ENCODE results near the gene TPCN1.

Gene TPCN1

DNA sequence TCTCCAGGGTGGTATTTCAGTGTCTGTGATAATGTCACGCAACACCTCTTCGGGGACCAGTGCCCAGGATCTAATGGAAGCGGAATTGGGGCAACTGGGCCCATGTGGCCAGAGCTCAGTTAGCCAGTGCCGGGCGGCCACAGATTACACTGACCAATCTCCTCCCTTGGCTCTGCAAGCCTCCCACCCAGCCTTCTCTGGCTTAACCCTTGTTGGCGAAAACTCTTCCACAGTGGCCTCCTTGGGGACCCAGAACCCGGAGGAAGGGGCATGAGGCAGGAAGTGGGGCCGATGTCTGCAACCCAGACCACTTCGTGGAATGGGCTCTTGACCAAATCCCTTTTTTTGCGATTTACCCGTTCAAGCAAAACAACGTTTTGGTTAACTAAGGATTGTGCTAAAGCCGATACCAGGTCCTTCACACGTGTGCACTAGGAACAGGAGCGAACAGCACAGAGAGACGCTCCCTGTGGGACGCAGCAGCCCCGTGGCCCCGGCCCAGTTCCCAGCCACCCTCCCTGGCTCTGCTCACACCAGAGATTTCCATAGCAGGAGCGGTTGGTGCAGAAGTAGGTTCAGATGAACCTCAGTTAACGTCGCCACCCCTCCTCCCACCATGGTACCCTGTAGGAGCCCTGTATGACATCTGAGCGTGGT is 75.4 kb downstream of the TPCN1 start:
- H3K27me3 ChIP-seq (ENCODE audit: control insufficient read depth in 3 of 3, insufficient read depth in 3 of 3, low read depth in 1 of 3, low read length in 3 of 3): no peaks in the 10 kb centered on the region
- peak overlapping the region; percentile 73 for H3K18ac ChIP-seq (ENCODE audit: low read length)
- no peak overlapping the region for H3K27ac ChIP-seq (replicated peaks; ENCODE audit: low read length)
- H3K14ac ChIP-seq (ENCODE audit: low read length): peak overlapping the region; percentile 92
- H2AFZ ChIP-seq (ENCODE audit: low read length): no peak overlapping the region
- no peak overlapping the region for H3K9ac ChIP-seq (ENCODE audit: low read depth, low read length, poor library complexity)
- peaks cover 0 to 1% of the 10 kb centered on the region in 2 donors for H3K9me3 ChIP-seq (replicated peaks in 1 of 2; ENCODE audit: control insufficient read depth in 2 of 2, insufficient read depth in 1 of 2, low read depth in 1 of 2, low read length in 2 of 2)
- H2BK120ac ChIP-seq (ENCODE audit: low read depth, low read length): no peak overlapping the region
- no peak overlapping the region for H3K4me3 ChIP-seq (ENCODE audit: low read length in 2 of 2)
- no peak overlapping the region for H2BK15ac ChIP-seq (ENCODE audit: low read length)
- WGBS, 2 donors (ENCODE audit: extremely low coverage in 2 of 2, insufficient read length in 2 of 2, insufficient replicate concordance in 1 of 2): no CpG with 5 or more reads among the region's 23 CpGs
- H4K91ac ChIP-seq (ENCODE audit: low read depth, low read length, poor library complexity): no peak overlapping the region
- no peak for DNase-seq (ENCODE audit: low spot score)
- no peaks in the 10 kb centered on the region for H3K79me1 ChIP-seq (ENCODE audit: low read depth, low read length)
- peaks cover 0 to 10% of the 10 kb centered on the region in 2 donors for H3K4me1 ChIP-seq (ENCODE audit: control insufficient read depth in 2 of 2, insufficient read depth in 1 of 2, low read depth in 1 of 2, low read length in 2 of 2)
- no peak overlapping the region for H4K8ac ChIP-seq (ENCODE audit: low read depth, low read length)
- H2BK5ac ChIP-seq (ENCODE audit: low read length): no peak overlapping the region
- H2AK5ac ChIP-seq (ENCODE audit: low read depth, low read length): peak overlapping the region; percentile 64
- H3K23ac ChIP-seq (ENCODE audit: low read depth, low read length, poor library complexity): peak overlapping the region; percentile 82
- no peak overlapping the region for H2BK12ac ChIP-seq (ENCODE audit: low read length)
- peaks cover 0 to 5% of the 10 kb centered on the region in 2 donors for H3K36me3 ChIP-seq (replicated peaks in 1 of 2; ENCODE audit: control insufficient read depth in 2 of 2, insufficient read depth in 2 of 2, low read length in 2 of 2)
- no peak overlapping the region for H3K4ac ChIP-seq (ENCODE audit: low read length)
- H3K4me2 ChIP-seq (ENCODE audit: insufficient read depth, low read length, poor library complexity, severe bottlenecking): no peak overlapping the region

DNA sequence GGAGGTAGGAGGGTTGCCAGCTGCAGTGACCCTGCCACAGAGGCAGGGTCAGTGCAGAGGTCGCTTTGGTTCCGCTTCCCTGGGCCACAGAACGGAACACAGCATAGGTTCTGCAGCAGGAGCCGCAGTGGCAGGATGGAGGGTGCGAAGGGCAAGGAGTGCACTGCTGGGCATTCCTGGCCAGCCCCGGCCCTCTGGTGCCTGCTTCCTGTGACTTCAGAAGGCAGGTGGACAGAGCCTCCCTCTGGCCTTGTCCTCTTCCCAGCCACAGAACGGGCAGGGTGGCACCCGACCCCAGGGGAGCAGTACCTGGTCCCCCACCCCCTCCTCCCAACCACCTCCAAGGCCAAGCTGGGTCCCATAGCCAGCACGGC is 75.9 kb downstream of the TPCN1 start:
- Histone ChIP-seq H3K18ac (ENCODE audit: low read length) (peak overlapping the region; percentile 73), H2BK15ac (ENCODE audit: low read length) (no peak overlapping the region), H2BK5ac (ENCODE audit: low read length) (no peak overlapping the region), H2BK12ac (ENCODE audit: low read length) (no peak overlapping the region), H3K9ac (ENCODE audit: low read depth, low read length, poor library complexity) (no peak overlapping the region), H3K4me1 (ENCODE audit: control insufficient read depth in 2 of 2, insufficient read depth in 1 of 2, low read depth in 1 of 2, low read length in 2 of 2) (peaks cover 0 to 10% of the 10 kb centered on the region in 2 donors), H3K14ac (ENCODE audit: low read length) (peak overlapping the region; percentile 15), H4K8ac (ENCODE audit: low read depth, low read length) (no peak overlapping the region), H3K4me2 (ENCODE audit: insufficient read depth, low read length, poor library complexity, severe bottlenecking) (no peak overlapping the region), H3K27me3 (ENCODE audit: control insufficient read depth in 3 of 3, insufficient read depth in 3 of 3, low read depth in 1 of 3, low read length in 3 of 3) (no peaks in the 10 kb centered on the region), H3K79me1 (ENCODE audit: low read depth, low read length) (no peaks in the 10 kb centered on the region), H2BK120ac (ENCODE audit: low read depth, low read length) (no peak overlapping the region), H4K91ac (ENCODE audit: low read depth, low read length, poor library complexity) (no peak overlapping the region), H3K4ac (ENCODE audit: low read length) (no peak overlapping the region), H3K23ac (ENCODE audit: low read depth, low read length, poor library complexity) (peak overlapping the region; percentile 82), H3K4me3 (ENCODE audit: low read length in 2 of 2) (no peak overlapping the region), H2AK5ac (ENCODE audit: low read depth, low read length) (peak overlapping the region; percentile 64), H3K27ac (replicated peaks; ENCODE audit: low read length) (no peak overlapping the region), H2AFZ (ENCODE audit: low read length) (no peak overlapping the region), H3K9me3 (replicated peaks in 1 of 2; ENCODE audit: control insufficient read depth in 2 of 2, insufficient read depth in 1 of 2, low read depth in 1 of 2, low read length in 2 of 2) (peaks cover 0 to 1% of the 10 kb centered on the region in 2 donors), H3K36me3 (replicated peaks in 1 of 2; ENCODE audit: control insufficient read depth in 2 of 2, insufficient read depth in 2 of 2, low read length in 2 of 2) (peaks cover 0 to 5% of the 10 kb centered on the region in 2 donors)
- no peak for DNase-seq (ENCODE audit: low spot score)
- no CpG with 5 or more reads among the region's 9 CpGs for WGBS, 2 donors (ENCODE audit: extremely low coverage in 2 of 2, insufficient read length in 2 of 2, insufficient replicate concordance in 1 of 2)

DNA sequence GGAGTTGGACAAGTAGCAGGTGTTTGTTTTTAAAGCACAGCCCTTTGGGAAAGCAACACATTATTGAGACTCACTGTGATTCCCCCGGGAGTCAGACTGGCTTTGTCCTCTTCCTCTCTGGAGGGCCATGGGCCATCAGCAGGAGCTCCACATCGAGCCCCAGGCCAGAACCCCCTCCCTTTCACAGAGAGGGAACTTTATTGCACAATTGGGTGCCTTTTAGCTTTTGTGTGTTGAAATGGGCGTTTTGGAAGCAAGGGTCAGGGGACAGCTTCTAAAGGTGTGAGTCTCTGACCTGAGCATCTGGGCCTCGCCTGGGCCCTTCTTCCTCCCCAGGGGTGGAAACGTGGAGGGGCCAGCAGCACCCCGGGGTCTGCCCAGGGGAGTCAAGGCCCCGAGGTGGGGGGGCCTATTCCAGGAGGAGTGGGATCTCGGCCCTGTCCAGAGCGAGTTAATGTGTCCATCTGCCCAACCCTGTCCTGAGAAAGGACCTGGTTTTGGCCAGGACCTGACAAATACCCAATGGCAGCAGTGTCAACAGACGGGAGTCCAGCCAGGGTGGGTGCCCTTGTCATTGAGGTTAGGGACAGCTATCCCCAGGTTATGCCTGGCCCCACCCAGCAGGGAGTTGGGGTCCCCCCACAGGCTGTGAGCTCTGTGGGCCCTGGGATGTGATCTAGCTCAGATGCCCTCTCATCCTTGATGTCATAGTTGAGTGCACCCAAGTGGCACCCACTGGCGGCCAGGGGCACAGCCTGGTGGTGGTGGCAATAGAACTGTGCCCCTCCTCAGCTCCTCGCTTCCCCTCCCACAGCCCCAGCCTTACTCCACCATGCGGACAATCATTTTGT is 76.6 kb downstream of the TPCN1 start:
- Histone ChIP-seq H3K18ac (ENCODE audit: low read length) (no peak overlapping the region), H3K4me3 (ENCODE audit: low read length in 2 of 2) (no peak overlapping the region), H3K4me2 (ENCODE audit: insufficient read depth, low read length, poor library complexity, severe bottlenecking) (no peak overlapping the region), H3K27ac (replicated peaks; ENCODE audit: low read length) (no peak overlapping the region), H3K27me3 (ENCODE audit: control insufficient read depth in 3 of 3, insufficient read depth in 3 of 3, low read depth in 1 of 3, low read length in 3 of 3) (no peaks in the 10 kb centered on the region), H3K36me3 (replicated peaks in 1 of 2; ENCODE audit: control insufficient read depth in 2 of 2, insufficient read depth in 2 of 2, low read length in 2 of 2) (peaks cover 0 to 5% of the 10 kb centered on the region in 2 donors), H3K4ac (ENCODE audit: low read length) (no peak overlapping the region), H3K79me1 (ENCODE audit: low read depth, low read length) (no peaks in the 10 kb centered on the region), H3K23ac (ENCODE audit: low read depth, low read length, poor library complexity) (no peak overlapping the region), H3K4me1 (ENCODE audit: control insufficient read depth in 2 of 2, insufficient read depth in 1 of 2, low read depth in 1 of 2, low read length in 2 of 2) (peaks cover 3 to 14% of the 10 kb centered on the region in 2 donors), H4K8ac (ENCODE audit: low read depth, low read length) (no peak overlapping the region), H2BK12ac (ENCODE audit: low read length) (no peak overlapping the region), H3K9ac (ENCODE audit: low read depth, low read length, poor library complexity) (no peak overlapping the region), H2AK5ac (ENCODE audit: low read depth, low read length) (no peak overlapping the region), H3K9me3 (replicated peaks in 1 of 2; ENCODE audit: control insufficient read depth in 2 of 2, insufficient read depth in 1 of 2, low read depth in 1 of 2, low read length in 2 of 2) (peaks cover 0 to 1% of the 10 kb centered on the region in 2 donors), H3K14ac (ENCODE audit: low read length) (no peak overlapping the region), H2BK120ac (ENCODE audit: low read depth, low read length) (no peak overlapping the region), H2AFZ (ENCODE audit: low read length) (no peak overlapping the region), H2BK15ac (ENCODE audit: low read length) (no peak overlapping the region), H2BK5ac (ENCODE audit: low read length) (no peak overlapping the region), H4K91ac (ENCODE audit: low read depth, low read length, poor library complexity) (no peak overlapping the region)
- no CpG with 5 or more reads among the region's 13 CpGs for WGBS, 2 donors (ENCODE audit: extremely low coverage in 2 of 2, insufficient read length in 2 of 2, insufficient replicate concordance in 1 of 2)
- DNase-seq (ENCODE audit: low spot score): no peak

DNA sequence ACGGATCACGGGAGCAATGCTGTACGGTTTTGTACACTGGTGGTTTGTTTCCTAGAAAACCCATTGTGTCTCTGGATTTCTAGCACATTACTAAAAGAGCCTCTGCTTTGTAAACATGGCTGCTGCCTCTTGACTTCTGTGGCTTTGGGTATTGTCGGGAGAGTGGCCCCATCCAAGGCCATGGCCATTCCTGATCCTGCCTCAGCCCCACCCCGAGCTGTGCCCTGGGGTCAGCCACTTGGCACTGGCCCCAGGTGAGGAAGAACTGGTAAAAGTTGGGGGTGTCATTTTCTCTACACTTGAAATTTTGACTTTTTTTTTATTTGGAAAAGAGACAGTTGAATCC is 77.2 kb downstream of the TPCN1 start:
- Histone ChIP-seq H3K4me2 (ENCODE audit: insufficient read depth, low read length, poor library complexity, severe bottlenecking) (no peak overlapping the region), H3K27ac (replicated peaks; ENCODE audit: low read length) (no peak overlapping the region), H3K36me3 (replicated peaks in 1 of 2; ENCODE audit: control insufficient read depth in 2 of 2, insufficient read depth in 2 of 2, low read length in 2 of 2) (peaks cover 0 to 5% of the 10 kb centered on the region in 2 donors), H2BK12ac (ENCODE audit: low read length) (no peak overlapping the region), H3K9me3 (replicated peaks in 1 of 2; ENCODE audit: control insufficient read depth in 2 of 2, insufficient read depth in 1 of 2, low read depth in 1 of 2, low read length in 2 of 2) (peaks cover 0 to 1% of the 10 kb centered on the region in 2 donors), H2AK5ac (ENCODE audit: low read depth, low read length) (no peak overlapping the region), H2BK5ac (ENCODE audit: low read length) (no peak overlapping the region), H3K14ac (ENCODE audit: low read length) (no peak overlapping the region), H3K27me3 (ENCODE audit: control insufficient read depth in 3 of 3, insufficient read depth in 3 of 3, low read depth in 1 of 3, low read length in 3 of 3) (no peaks in the 10 kb centered on the region), H2BK120ac (ENCODE audit: low read depth, low read length) (no peak overlapping the region), H4K8ac (ENCODE audit: low read depth, low read length) (no peak overlapping the region), H4K91ac (ENCODE audit: low read depth, low read length, poor library complexity) (no peak overlapping the region), H3K4me3 (ENCODE audit: low read length in 2 of 2) (no peak overlapping the region), H3K18ac (ENCODE audit: low read length) (no peak overlapping the region), H2AFZ (ENCODE audit: low read length) (no peak overlapping the region), H3K4ac (ENCODE audit: low read length) (no peak overlapping the region), H3K23ac (ENCODE audit: low read depth, low read length, poor library complexity) (no peak overlapping the region), H3K9ac (ENCODE audit: low read depth, low read length, poor library complexity) (no peak overlapping the region), H2BK15ac (ENCODE audit: low read length) (no peak overlapping the region), H3K79me1 (ENCODE audit: low read depth, low read length) (no peaks in the 10 kb centered on the region), H3K4me1 (ENCODE audit: control insufficient read depth in 2 of 2, insufficient read depth in 1 of 2, low read depth in 1 of 2, low read length in 2 of 2) (peaks cover 4 to 14% of the 10 kb centered on the region in 2 donors)
- no peak for DNase-seq (ENCODE audit: low spot score)
- WGBS, 2 donors (ENCODE audit: extremely low coverage in 2 of 2, insufficient read length in 2 of 2, insufficient replicate concordance in 1 of 2): no CpG with 5 or more reads among the region's 5 CpGs
